G401 (cell line): ENCODE measurements around the gene ITIH4. TPM values are rescaled to one million over a fixed set of nuclear protein-coding genes. Genes with fewer than 3 reads are reported as not detected.
"Not testable (repeated sequence)": the region's sequence is repeated elsewhere in the genome, so short reads cannot be mapped to it uniquely, and the experiment has no call there.

Source experiments
- DNase-seq: peaks from one replicate; pipeline ENCODE4 v3.0.0-alpha.2; 2015; ENCODE audit warnings: low spot score
- in situ Hi-C: cut with HindIII; loops from 2 replicates; pipeline ENCODE4 v1.10.0; 2016; ENCODE audit warnings: low sequenced_read_pairs, mixed read lengths
- total RNA-seq: library from RNA; depleted of rRNA; stranded (reverse); fragments of >200 nt; shearing (Covaris generic); gene quantifications from 2 replicates; pipeline ENCODE4 v1.2.3, GENCODE V29; 2014; rRNA removed

Gene ITIH4
- total RNA-seq, 1 experiment from 2014 or later: 0.68 TPM

DNA sequence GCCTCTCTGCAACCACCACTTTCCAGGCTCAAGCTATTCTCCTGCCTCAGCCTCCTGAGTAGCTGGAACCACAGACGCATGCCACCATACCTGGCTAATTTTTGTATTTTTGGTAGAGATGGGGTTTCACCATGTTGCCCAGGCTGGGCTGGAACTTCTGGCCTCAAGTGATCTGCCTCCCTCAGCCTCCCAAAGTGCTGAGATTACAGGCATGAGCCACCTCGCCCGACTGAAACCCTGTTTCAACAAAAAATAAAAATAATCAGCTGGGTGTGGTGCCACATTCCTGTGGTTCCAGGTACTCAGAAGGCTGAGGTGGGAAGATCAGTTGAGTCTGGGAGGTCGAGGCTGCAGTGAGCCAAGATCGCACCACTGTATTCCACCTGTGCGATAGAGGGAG, 54.0 kb downstream of the ITIH4 start:
- DNase-seq, in situ Hi-C loops: not testable (repeated sequence)

DNA sequence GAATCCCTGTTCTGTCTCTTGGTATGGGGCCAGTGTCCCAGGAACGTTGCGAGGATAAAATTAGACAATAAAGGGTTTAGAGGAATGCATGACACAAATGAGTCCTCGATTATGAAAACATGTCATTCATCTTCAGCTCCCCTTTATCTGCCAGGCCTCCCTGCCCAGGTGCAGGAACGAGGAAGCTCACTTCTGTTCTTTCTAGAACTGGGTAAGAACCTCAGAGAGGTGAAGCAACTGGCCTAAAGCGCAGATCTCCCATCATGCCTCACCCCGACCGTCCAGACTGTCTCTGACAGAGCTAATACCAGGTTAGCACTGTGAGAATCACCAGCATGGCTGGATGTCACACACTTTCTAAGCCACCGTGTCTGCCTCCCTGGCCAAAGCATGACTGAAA, 54.6 kb downstream of the ITIH4 start:
- no peak for DNase-seq
- in situ Hi-C loops: no loop called here

DNA sequence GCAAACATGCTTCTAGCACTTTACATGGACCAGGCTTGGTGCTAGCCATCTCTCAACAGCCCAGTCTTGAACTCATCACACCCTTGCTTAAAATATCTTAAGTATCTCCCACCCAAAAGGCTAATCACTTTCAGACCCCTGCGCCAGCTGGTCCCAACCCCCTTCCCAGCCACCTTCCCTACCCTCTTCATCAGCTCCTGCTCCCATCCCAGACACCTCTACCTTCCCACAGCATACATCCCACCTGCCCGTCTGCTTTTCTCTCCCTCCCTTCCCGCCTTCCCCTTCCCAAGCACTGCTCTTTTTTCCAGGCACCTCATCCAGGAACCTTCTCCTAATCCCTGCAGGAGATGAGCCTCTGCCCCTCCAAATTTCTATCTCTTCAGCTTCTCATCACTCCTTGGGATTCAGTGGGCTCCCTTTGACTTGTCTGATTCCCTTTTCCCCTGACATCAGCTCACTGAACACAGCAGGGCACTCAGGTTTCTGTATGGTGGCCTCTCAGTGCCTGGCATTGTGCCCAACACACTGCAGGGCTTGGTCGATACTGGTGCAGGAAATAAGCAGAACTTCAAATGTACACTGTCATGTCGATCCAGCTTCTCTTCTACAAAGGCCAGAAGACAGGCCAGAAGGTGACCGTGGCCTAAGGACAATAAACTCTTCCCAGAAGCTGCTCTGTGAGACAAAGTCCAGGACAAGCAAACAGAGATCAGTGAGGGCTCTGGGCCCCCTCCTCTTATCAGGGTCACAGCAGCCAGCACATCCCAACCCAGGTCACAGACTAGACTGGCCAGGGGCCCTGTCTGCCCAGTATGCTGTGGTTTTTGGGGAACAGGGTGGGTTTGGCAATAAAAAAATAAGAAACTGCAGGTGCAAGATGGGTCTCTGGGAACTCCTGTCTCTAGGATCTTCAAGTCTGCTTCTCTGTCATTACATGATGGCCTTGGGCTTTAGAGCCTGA, 55.3 kb downstream of the ITIH4 start:
- in situ Hi-C loops: no loop called here
- DNase-seq: no peak

DNA sequence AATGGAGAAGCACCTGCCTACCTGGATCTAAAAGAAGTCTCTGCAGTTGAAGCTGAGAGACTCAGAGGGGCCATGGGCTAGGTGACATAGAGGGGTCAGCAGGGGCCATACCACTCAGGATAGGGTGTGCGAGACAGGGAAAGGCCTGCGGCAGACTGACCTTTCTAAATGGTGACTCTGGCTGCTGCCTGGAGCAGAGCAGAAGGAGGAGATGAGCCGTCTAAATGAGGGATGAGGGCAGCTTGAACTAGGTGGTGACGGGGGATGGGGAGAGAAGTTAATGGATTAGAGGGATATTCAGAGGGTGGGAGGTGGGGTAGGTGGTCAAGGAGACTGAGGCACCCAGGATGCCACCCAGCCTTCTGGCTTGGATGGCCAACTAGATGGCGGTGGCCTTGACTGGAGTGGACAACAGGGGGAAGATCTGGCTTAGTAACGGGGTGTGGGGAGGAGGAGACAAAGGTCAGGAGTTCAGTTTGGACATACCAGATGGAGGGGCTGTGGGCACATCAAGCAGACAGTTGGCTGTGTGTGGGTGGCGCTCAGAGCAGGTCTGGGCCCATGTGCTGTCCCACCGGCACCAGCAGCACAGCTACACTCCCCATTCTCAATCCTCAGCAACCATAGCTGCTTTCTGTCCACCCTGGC, 56.3 kb downstream of the ITIH4 start:
- no peak for DNase-seq
- in situ Hi-C loops: no loop called here

DNA sequence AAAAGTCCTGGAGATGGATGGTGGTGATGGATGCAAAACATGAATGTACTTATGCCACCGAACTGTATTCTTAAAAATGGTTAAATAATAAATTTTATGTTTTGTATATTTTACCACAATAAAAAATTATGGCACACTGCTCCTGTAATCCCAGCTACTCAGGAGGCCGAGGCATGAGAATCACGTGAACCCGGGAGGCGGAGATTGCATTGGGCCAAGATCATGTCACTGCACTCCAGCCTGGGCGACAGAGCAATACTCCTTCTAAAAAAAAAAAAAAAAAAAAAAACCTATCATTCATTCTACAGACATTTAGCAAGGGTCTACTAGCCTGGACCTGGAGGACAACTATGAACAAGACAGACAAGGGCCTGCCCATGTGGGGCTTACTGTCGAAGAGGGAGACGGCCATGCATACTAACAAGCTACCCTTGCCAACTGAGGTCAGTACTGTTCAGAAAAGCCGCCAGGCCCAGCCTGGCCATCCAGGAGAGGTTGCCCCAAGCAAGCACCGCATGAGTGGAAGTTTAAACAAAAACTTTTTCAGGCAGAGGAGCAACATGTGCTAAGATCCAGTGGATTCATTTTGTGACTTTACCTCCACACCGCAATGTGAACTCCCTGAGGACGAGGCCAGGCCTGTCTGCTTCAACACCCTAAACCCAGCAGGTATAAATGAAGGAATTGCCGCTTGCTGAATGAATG, 57.0 kb downstream of the ITIH4 start:
- in situ Hi-C loops: no loop called here

DNA sequence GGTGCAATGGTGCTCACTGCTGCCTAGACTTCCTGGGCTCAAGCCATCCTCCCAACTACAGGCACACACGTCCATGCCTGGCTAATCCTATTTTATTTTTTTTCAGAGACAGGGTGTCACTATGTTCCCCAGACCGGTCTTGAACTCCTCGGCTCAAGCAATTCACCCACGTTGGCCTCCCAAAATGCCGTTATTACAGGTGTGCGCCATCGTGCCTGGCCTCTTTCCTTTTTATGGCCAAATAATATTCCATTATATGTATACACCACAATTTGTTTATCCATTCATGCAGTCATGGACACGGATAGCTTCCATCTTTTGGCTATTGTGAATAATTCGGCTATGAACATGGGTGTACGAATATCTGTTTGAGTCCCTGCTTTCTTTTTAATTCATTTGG, 58.8 kb downstream of the ITIH4 start:
- DNase-seq: no peak
- in situ Hi-C loops: no loop called here

More for the DNA sequence above, 57.0 kb downstream of the ITIH4 start:
- DNase-seq: no peak

DNA sequence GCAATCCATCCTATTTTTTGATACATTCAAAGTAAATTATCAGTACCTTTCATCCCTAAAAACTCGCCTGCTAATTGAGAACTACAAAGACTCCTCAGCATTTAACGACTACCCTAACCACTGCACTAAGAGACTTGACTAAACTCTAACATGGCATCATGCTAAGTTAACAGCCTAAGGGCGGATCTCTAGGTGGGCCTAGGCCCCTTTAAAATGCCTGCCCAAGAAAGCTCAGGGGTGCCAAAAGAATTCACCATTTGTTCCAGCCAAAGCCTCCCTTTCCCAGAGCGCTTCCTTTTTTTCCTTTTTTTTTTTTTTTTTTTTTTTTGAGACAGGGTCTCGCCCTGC, 59.2 kb downstream of the ITIH4 start:
- in situ Hi-C loops: no loop called here
- no peak for DNase-seq

DNA sequence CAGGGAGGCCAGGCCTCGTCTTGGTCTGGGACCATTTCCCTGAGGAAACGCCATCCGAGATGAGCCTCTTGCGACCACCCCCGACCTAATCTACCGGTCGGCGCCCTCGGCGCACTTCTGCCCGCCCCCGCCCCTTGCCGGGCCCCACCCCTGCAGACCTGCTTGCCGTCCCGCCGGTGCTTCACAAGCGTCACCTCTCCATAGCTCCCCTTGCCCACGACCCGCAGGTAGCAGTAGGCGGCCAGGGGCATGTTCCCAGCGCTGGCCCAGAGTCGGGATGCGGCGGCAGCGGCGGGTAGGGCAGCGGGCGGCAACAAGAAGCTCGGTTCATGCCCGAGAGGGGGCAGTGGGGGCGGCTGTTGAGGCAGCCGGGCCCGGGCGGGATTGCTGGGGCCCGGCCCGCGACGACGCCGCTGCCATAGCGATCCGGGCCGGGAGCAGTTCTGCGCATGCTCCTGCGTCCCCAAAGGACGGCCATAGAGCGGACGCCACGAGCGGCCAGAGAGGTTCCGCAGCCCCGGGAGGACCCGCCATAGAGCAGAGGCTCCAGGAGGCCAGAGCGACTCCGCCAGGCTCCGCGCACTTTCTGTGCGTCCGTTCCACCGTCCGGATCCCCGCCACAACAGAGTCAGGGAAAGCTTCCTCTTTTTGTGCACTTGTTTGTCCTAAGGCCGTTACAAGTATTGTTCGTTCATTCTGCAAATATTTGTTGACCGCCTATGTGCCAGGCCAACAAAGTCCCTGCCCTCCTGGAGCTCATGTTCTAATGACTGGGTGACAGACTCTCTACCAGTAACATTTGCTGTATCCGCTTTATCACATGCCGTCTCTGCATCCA, 59.8 kb downstream of the ITIH4 start, which contains the start of gene NEK4:
Gene NEK4 (minus strand): TSS at position 445 of the 838 bp plus-strand sequence. CDS start 194 bp downstream, at position 251.
- in situ Hi-C loops: no loop called here

DNA sequence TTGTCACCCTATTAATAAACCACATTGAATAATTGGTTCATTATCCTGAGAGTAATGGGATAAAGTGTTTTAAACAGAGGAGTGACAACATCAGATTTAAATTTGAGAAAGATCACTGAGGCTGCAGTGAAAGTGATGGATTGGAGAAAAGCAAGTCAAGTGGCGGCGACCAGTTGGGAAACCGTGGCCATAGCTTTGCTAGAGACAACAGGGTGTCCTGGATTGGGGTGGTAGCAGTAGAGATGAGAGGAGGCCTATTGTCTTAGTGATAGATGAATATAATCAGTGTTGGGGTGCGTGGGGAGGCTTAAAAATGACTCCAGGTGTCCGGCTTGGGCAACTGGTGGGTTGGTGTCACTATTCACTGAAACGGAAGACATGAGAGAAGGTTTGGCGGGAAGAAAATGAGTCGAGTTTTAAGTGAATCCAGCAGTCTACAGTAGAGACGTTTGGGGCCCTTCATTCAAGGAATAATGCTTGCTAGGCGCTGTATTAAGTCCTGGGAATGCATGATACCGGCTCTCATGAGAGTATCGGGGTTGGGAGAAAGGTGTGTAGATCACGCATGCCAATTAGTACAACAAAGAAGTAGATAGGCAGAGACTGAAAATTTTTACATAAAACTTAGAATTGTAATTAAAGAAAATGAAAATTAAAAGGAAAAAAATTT, 60.6 kb downstream of the ITIH4 start:
- in situ Hi-C loops: no loop called here
- DNase-seq: no peak

More for the DNA sequence above, 59.8 kb downstream of the ITIH4 start, which contains the start of gene NEK4:
- DNase-seq: peak; percentile 93

DNA sequence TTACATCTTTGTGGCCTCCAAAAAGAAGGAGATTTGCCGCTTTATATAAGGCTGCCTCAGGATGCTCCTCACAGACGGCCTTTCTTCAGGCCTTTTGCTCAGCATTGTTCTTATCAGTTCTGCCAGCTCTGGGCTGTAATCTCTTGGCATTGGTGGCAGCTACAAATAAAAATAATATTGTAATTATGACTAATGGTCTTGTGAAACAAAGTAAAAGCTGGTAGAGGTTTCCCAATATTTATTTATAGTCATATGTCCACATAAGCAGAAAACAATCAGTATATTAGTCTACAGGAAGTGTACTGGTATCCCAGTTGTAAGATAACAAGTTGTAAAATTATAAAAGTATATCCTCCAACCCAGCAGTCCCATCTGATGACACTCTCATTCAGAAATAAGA, 67.0 kb downstream of the ITIH4 start:
- in situ Hi-C loops: no loop called here
- no peak for DNase-seq

Other genes starting within 250 kb of the ITIH4 start
- 21.6 and 38.4 TPM in 2 replicates for gene PBRM1, start 144.8 kb downstream of the ITIH4 start, total RNA-seq
- gene GNL3, start 144.6 kb downstream of the ITIH4 start, total RNA-seq: 127 and 216 TPM in 2 replicates
- gene GLT8D1, start 124.9 kb downstream of the ITIH4 start, total RNA-seq: 77.8 and 104 TPM in 2 replicates
- gene SPCS1, start 124.6 kb downstream of the ITIH4 start, total RNA-seq: 80.3 and 99.9 TPM in 2 replicates
- 34.1 and 40.7 TPM in 2 replicates for gene NEK4, start 59.7 kb downstream of the ITIH4 start, total RNA-seq
- gene ITIH1, start 53.1 kb downstream of the ITIH4 start, total RNA-seq: not detected in 2 replicates
- not detected in 2 replicates for gene ITIH3, start 35.9 kb downstream of the ITIH4 start, total RNA-seq
- gene MUSTN1, start 4.3 kb upstream of the ITIH4 start, total RNA-seq: not detected in 2 replicates
- gene STIMATE, start 66.9 kb upstream of the ITIH4 start, total RNA-seq: 6.4 and 8.9 TPM in 2 replicates
- gene SFMBT1, start 215.4 kb upstream of the ITIH4 start, total RNA-seq: 1.2 and 3.6 TPM in 2 replicates